HS-27A (cell line): ENCODE data around the gene WDR62.
"Not testable (repeated sequence)": the region's sequence is repeated elsewhere in the genome, so short reads cannot be mapped to it uniquely, and the experiment has no call there.

Source experiments
- DNase-seq: peaks from one replicate; pipeline ENCODE4 v3.0.0-alpha.2; 2012; ENCODE audit warnings: low read depth, missing footprints

Gene WDR62

GRCh38 chr19:36032251-36033104, 22.2 kb upstream of the WDR62 start, which contains the start of gene CLIP3:
TSS of gene CLIP3 (minus strand) at chr19:36032873. CDS start at chr19:36032357, 516 bp downstream.
- no peak for DNase-seq

GRCh38 chr19:36040495-36040894, 14.2 kb upstream of the WDR62 start:
- no peak for DNase-seq

GRCh38 chr19:36041092-36041491, 13.6 kb upstream of the WDR62 start:
- DNase-seq: not testable (repeated sequence)

- peak; percentile 85 for DNase-seq
These were observed 12.9 kb upstream of the WDR62 start for GRCh38 chr19:36041831-36042230.

- no peak for DNase-seq
These were observed 10.7 kb upstream of the WDR62 start for GRCh38 chr19:36043952-36044351.

GRCh38 chr19:36046443-36047050, 8.2 kb upstream of the WDR62 start:
- DNase-seq: no peak

GRCh38 chr19:36047835-36048234, 6.9 kb upstream of the WDR62 start:
- no peak for DNase-seq

- DNase-seq: no peak
These were observed 5.5 kb upstream of the WDR62 start for GRCh38 chr19:36049080-36049698.

- DNase-seq: no peak
These were observed 3.5 kb upstream of the WDR62 start for GRCh38 chr19:36051236-36051635.

GRCh38 chr19:36051637-36052036, 3.1 kb upstream of the WDR62 start:
- no peak for DNase-seq

- peak; percentile 100 for DNase-seq
These were observed 471 bp upstream of the WDR62 start, which contains the start of gene THAP8 for GRCh38 chr19:36054119-36054732. TSS of gene THAP8 (minus strand) at chr19:36054285. CDS start at chr19:36054217, 68 bp downstream.

- no peak for DNase-seq
These were observed 3.9 kb downstream of the WDR62 start for GRCh38 chr19:36058481-36059179.

- DNase-seq: no peak
These were observed 4.6 kb downstream of the WDR62 start for GRCh38 chr19:36059180-36059910.

GRCh38 chr19:36060430-36060829, 5.7 kb downstream of the WDR62 start:
- DNase-seq: no peak

GRCh38 chr19:36061367-36061766, 6.7 kb downstream of the WDR62 start:
- DNase-seq: no peak

- no peak for DNase-seq
These were observed 10.1 kb downstream of the WDR62 start for GRCh38 chr19:36064826-36065225.

- DNase-seq: no peak
These were observed 13.0 kb downstream of the WDR62 start for GRCh38 chr19:36067681-36068080.

GRCh38 chr19:36068810-36069499, 14.3 kb downstream of the WDR62 start:
- not testable (repeated sequence) for DNase-seq

- no peak for DNase-seq
These were observed 17.4 kb downstream of the WDR62 start for GRCh38 chr19:36072081-36072480.

- no peak for DNase-seq
These were observed 18.6 kb downstream of the WDR62 start for GRCh38 chr19:36073121-36073876.
